IMR-90 (cell line): ENCODE measurements around the gene TBX1. TPM values are rescaled to one million over a fixed set of nuclear protein-coding genes. Genes with fewer than 3 reads are reported as not detected.
A peak's percentile ranks its signal among the peaks of the same experiment; 100 is the strongest.

Experiments used
- ATAC-seq: fragments of 200-7000 bp; cut with Tn5 transposase; 2 replicates; pipeline ENCODE4 v1.9.1; 2020; ENCODE audit warnings: low read depth, mild to moderate bottlenecking, moderate library complexity
- BruUV-seq: library from RNA; stranded (reverse); fragments of 400-500 nt; replicated peaks from 2 replicates; lab custom pipeline; 2021; lab: Mats Ljungman, UMichigan
- CTCF ChIA-PET: fragments of 300-600 bp; formaldehyde crosslinking; extraction: SDS; loops from one replicate; lab custom pipeline; 2021; ENCODE audit warnings: antibody characterized with exemption; lab: Yijun Ruan, JAX
- POLR2A ChIA-PET: fragments of 300-600 bp; sonication (Branson Sonifier 250); formaldehyde crosslinking; loops from one replicate; lab custom pipeline; 2022; ENCODE audit warnings: antibody characterized with exemption; ENCODE audit not compliant: unreplicated experiment; lab: Charles Lee
- DNase-seq: peaks from one replicate; pipeline ENCODE4 v3.0.0; 2013
- H2AFZ ChIP-seq: replicated peaks from 2 replicates; pipeline ENCODE3; 2013; ENCODE audit warnings: low read length, mild to moderate bottlenecking; ENCODE audit not compliant: poor library complexity
- H2AK5ac ChIP-seq: 2 replicates; pipeline ENCODE4 v1.6.1; 2013; ENCODE audit warnings: low read depth, low read length, inconsistent platforms
- H2AK9ac ChIP-seq: replicated peaks from 2 replicates; pipeline ENCODE3; 2013; ENCODE audit warnings: mild to moderate bottlenecking, low read depth, low read length, moderate library complexity; ENCODE audit not compliant: poor library complexity
- H2BK120ac ChIP-seq: 2 replicates; pipeline ENCODE4 v1.6.1; 2013; ENCODE audit warnings: low read depth, low read length, inconsistent platforms
- H2BK15ac ChIP-seq: 3 replicates; pipeline ENCODE4 v1.6.1; 2013; ENCODE audit warnings: low read depth, low read length, inconsistent platforms
- H2BK20ac ChIP-seq: 2 replicates; pipeline ENCODE4 v1.6.1; 2013; ENCODE audit warnings: low read depth, mild to moderate bottlenecking, inconsistent platforms, low read length, moderate library complexity
- H2BK5ac ChIP-seq: 2 replicates; pipeline ENCODE4 v1.6.1; 2013; ENCODE audit warnings: mild to moderate bottlenecking, low read depth, low read length, inconsistent platforms; ENCODE audit not compliant: poor library complexity, severe bottlenecking
- H3K14ac ChIP-seq: replicated peaks from 2 replicates; pipeline ENCODE4 v1.6.1; 2013; ENCODE audit warnings: low read depth, low read length, inconsistent platforms
- H3K18ac ChIP-seq: 2 replicates; pipeline ENCODE4 v1.6.1; 2013; ENCODE audit warnings: low read depth, low read length, control low read depth
- H3K23ac ChIP-seq: 2 replicates; pipeline ENCODE4 v1.6.1; 2013; ENCODE audit warnings: low read depth, low read length, inconsistent platforms
- H3K27ac ChIP-seq: 2 replicates; pipeline ENCODE4 v1.5.1; 2013; ENCODE audit warnings: mild to moderate bottlenecking, control low read depth, low read length; ENCODE audit not compliant: insufficient read depth
- H3K27me3 ChIP-seq: 2 replicates; pipeline ENCODE4 v1.6.1; 2013; ENCODE audit warnings: low read length; ENCODE audit not compliant: control insufficient read depth, insufficient read depth
- H3K36me3 ChIP-seq: 2 replicates; pipeline ENCODE4 v1.6.1; 2013; ENCODE audit warnings: low read length, mixed read lengths; ENCODE audit not compliant: control insufficient read depth, insufficient read depth
- H3K4ac ChIP-seq: 2 replicates; pipeline ENCODE4 v1.6.1; 2013; ENCODE audit warnings: low read depth, low read length, inconsistent platforms
- H3K4me1 ChIP-seq: 2 replicates; pipeline ENCODE4 v1.6.1; 2013; ENCODE audit warnings: low read length, mixed read lengths; ENCODE audit not compliant: control insufficient read depth, insufficient read depth
- H3K4me2 ChIP-seq: 2 replicates; pipeline ENCODE4 v1.6.1; 2013; ENCODE audit warnings: low read depth, mild to moderate bottlenecking, control low read depth, low read length, moderate library complexity
- H3K4me3 ChIP-seq: 2 replicates; pipeline ENCODE4 v1.5.1; 2013; ENCODE audit warnings: low read depth, mild to moderate bottlenecking, control low read depth, low read length, moderate library complexity; ENCODE audit not compliant: insufficient read depth
- H3K56ac ChIP-seq: 2 replicates; pipeline ENCODE4 v1.6.1; 2013; ENCODE audit warnings: low read length, inconsistent platforms; ENCODE audit not compliant: insufficient read depth; ENCODE audit errors: extremely low read depth
- H3K79me1 ChIP-seq, 2 experiments: 2 replicates each; pipeline ENCODE4 v1.6.1; 2013; ENCODE audit warnings: low read length in 2 of 2, inconsistent platforms in 1 of 2, low read depth in 1 of 2
- H3K9ac ChIP-seq: 2 replicates; pipeline ENCODE4 v1.6.1; 2013; ENCODE audit warnings: low read depth, low read length, control low read depth
- H3K9me1 ChIP-seq: 2 replicates; pipeline ENCODE4 v1.6.1; 2013; ENCODE audit warnings: low read length, inconsistent platforms; ENCODE audit not compliant: insufficient read depth
- H3K9me3 ChIP-seq: 2 replicates; pipeline ENCODE4 v1.6.1; 2013; ENCODE audit warnings: low read length; ENCODE audit not compliant: control insufficient read depth, insufficient read depth
- H4K20me1 ChIP-seq: 2 replicates; pipeline ENCODE4 v1.6.1; 2013; ENCODE audit warnings: low read length, inconsistent platforms; ENCODE audit not compliant: insufficient read depth
- H4K5ac ChIP-seq: 2 replicates; pipeline ENCODE4 v1.6.1; 2013; ENCODE audit warnings: mild to moderate bottlenecking, low read depth, low read length, control low read depth
- H4K8ac ChIP-seq, 2 experiments: 2 replicates each; pipeline ENCODE4 v1.6.1; 2013; ENCODE audit warnings: low read depth in 2 of 2, low read length in 2 of 2, control low read depth in 1 of 2, inconsistent platforms in 1 of 2
- H4K91ac ChIP-seq: 2 replicates; pipeline ENCODE4 v1.6.1; 2013; ENCODE audit warnings: low read depth, low read length, inconsistent platforms; ENCODE audit not compliant: insufficient read depth
- CEBPB ChIP-seq: IDR thresholded peaks from 2 replicates; pipeline ENCODE4 v1.6.1; 2012; ENCODE audit warnings: low read depth, low read length, improper control_type of control experiment
- CHD1 ChIP-seq: IDR thresholded peaks from 2 replicates; pipeline ENCODE4 v1.6.1; 2012; ENCODE audit warnings: low read depth, low read length, improper control_type of control experiment
- CTCF ChIP-seq: conservative IDR thresholded peaks from 2 replicates; pipeline ENCODE4 v1.5.1; 2012; ENCODE audit warnings: mild to moderate bottlenecking, low read depth, low read length, improper control_type of control experiment
- ELK1 ChIP-seq: fragments of 150-350 bp; IDR thresholded peaks from 2 replicates; pipeline ENCODE4 v1.6.1; 2016; ENCODE audit warnings: low read depth, mild to moderate bottlenecking, low read length, moderate library complexity, borderline replicate concordance
- MAFK ChIP-seq: IDR thresholded peaks from 2 replicates; pipeline ENCODE4 v1.6.1; 2012; ENCODE audit warnings: low read depth, low read length, improper control_type of control experiment
- MAZ ChIP-seq: IDR thresholded peaks from 2 replicates; pipeline ENCODE4 v1.6.1; 2012; ENCODE audit warnings: low read depth, mild to moderate bottlenecking, low read length, improper control_type of control experiment, moderate library complexity, borderline replicate concordance
- NFE2L2 ChIP-seq: fragments of 150-350 bp; IDR thresholded peaks from 2 replicates; pipeline ENCODE4 v1.6.1; 2016; ENCODE audit warnings: low read depth, mild to moderate bottlenecking, low read length
- RFX5 ChIP-seq: IDR thresholded peaks from 2 replicates; pipeline ENCODE4 v1.8.0; 2012; ENCODE audit warnings: low read depth, mild to moderate bottlenecking, low read length, moderate library complexity
- SMC3 ChIP-seq: fragments of 150-350 bp; IDR thresholded peaks from 2 replicates; pipeline ENCODE4 v1.6.1; 2016; ENCODE audit warnings: low read depth, mild to moderate bottlenecking, antibody characterized with exemption, low read length, moderate library complexity
- WGBS, 2 experiments: methylation state at CpG; one replicate each; pipeline versions ENCODE4 v1.1.5 to v1.1.7; 2013; ENCODE audit warnings: missing lambda C conversion rate in 2 of 2; ENCODE audit not compliant: insufficient read length in 1 of 2; ENCODE audit errors: extremely low coverage in 2 of 2; 5-methylcytosine and 5-hydroxymethylcytosine counted together
- dilution Hi-C: fragments of 300-500 bp; cut with HindIII; formaldehyde crosslinking; loops from one replicate; pipeline ENCODE4 v1.14.3; 2018; ENCODE audit warnings: low sequenced_read_pairs; ENCODE audit not compliant: unreplicated experiment
- in situ Hi-C: fragments of 300-500 bp; cut with MboI; formaldehyde crosslinking; loops from 3 replicates; pipeline ENCODE4 v1.14.3; 2019; ENCODE audit warnings: low sequenced_read_pairs, inconsistent platforms, mixed read lengths
- intact Hi-C: fragments of 100-400 bp; cut with micrococcal nuclease; formaldehyde crosslinking; loops from 2 replicates; pipeline ENCODE4 v1.10.0; 2022
- polyA plus RNA-seq, 3 experiments: library from polyadenylated mRNA; depleted of rRNA; stranded (reverse); fragments of >200 nt; gene quantifications; 2 replicates each; pipeline ENCODE4 v1.2.3, GENCODE V29; 2012; ENCODE audit warnings: low replicate concordance in 1 of 3
- total RNA-seq: library from RNA; depleted of rRNA; stranded (reverse); fragments of >200 nt; gene quantifications from 2 replicates; pipeline ENCODE4 v1.2.3, GENCODE V29; 2012

TBX1 gene
- total and polyA plus RNA-seq, 2 of the 4 experiments (the other 2 are of a cell fraction) = 0.03 TPM; not detected in 1

GRCh38 chr22:19751497-19752245 lies 8.9 kb upstream of the TBX1 start:
- peak overlapping the region; percentile 37; the same call in 1 of the 2 replicates for H3K4ac ChIP-seq
- WGBS, 2 experiments = 89% methylated on average over 10 of the region's 14 CpGs; no CpG with 5 or more reads in 1 of the 2 experiments
- no TSS peak for BruUV-seq
- H2AK9ac ChIP-seq = peak overlapping the region; percentile 76
- H3K14ac ChIP-seq = no peak overlapping the region
- no peak overlapping the region for H3K4me2 ChIP-seq
- H3K27ac ChIP-seq = no peak overlapping the region
- H4K91ac ChIP-seq = peak overlapping the region; percentile 47; the same call in 1 of the 2 replicates
- peaks cover 5% of the 10 kb centered on the region for H3K9me1 ChIP-seq
- TF ChIP-seq CEBPB = no peak
- no peak for TF ChIP-seq SMC3
- TF ChIP-seq CTCF = no peak
- no peak for TF ChIP-seq RFX5
- TF ChIP-seq CHD1 = no peak
- no peak for TF ChIP-seq MAZ
- TF ChIP-seq ELK1 = no peak
- TF ChIP-seq NFE2L2 = no peak
- no peak for TF ChIP-seq MAFK
- intact Hi-C loops = no loop called here
- no peak overlapping the region for H3K56ac ChIP-seq
- no peak overlapping the region for H4K8ac ChIP-seq
- peak overlapping the region; percentile 84 for H2AFZ ChIP-seq
- H2BK120ac ChIP-seq = peak overlapping the region; percentile 36; the same call in 1 of the 2 replicates
- H3K79me1 ChIP-seq = no peaks in the 10 kb centered on the region
- H3K23ac ChIP-seq = no peak overlapping the region
- no peak overlapping the region for H3K9ac ChIP-seq
- H2BK5ac ChIP-seq = no peak overlapping the region
- H4K5ac ChIP-seq = no peak overlapping the region
- POLR2A ChIA-PET = no interaction called here
- 0 out of 2 replicates have a peak, but pooled peaks cover 6% of the 10 kb centered on the region for H4K20me1 ChIP-seq
- in situ Hi-C loops = no loop called here
- no peaks in the 10 kb centered on the region for H3K9me3 ChIP-seq
- H2AK5ac ChIP-seq = no peak overlapping the region
- H3K18ac ChIP-seq = no peak overlapping the region
- H2BK15ac ChIP-seq = no peak overlapping the region
- dilution Hi-C loops = no loop called here
- H3K4me1 ChIP-seq = peaks cover 9% of the 10 kb centered on the region
- CTCF ChIA-PET = interaction anchor here (1.0 kb wide), 1 partner anchor 158 kb away, joined by 4 read pairs; no protein-coding TSS in a partner anchor
- peak; percentile 10 for ATAC-seq
- H3K4me3 ChIP-seq = no peak overlapping the region
- H3K27me3 ChIP-seq = peaks cover 57% of the 10 kb centered on the region
- DNase-seq = no peak
- no peaks in the 10 kb centered on the region for H3K36me3 ChIP-seq
- H2BK20ac ChIP-seq = peak overlapping the region; percentile 23; the same call in 1 of the 2 replicates
